T-helper 2 cell treated with Interferon-gamma antibody and Interleukin-4, amounts not matched to agents 100 ng/mL and 5 ng/mL, for 36 hours (primary cell): ENCODE results near the gene SLC43A2. TPM values are rescaled to one million over a fixed set of nuclear protein-coding genes. Genes with fewer than 3 reads are reported as not detected.
"Not testable (repeated sequence)": the region's sequence is repeated elsewhere in the genome, so short reads cannot be mapped to it uniquely, and the experiment has no call there.

Experiments used
- intact Hi-C: fragments of 100-400 bp; cut with micrococcal nuclease; formaldehyde crosslinking; loops from one replicate; pipeline ENCODE4 v1.15.1; 2023
- total RNA-seq: library from RNA; stranded (reverse); gene quantifications from 2 replicates; pipeline ENCODE4 v1.2.3, GENCODE V29; 2022

Gene SLC43A2
- total RNA-seq, 1 donor from 2014 or later: 0.41 TPM

- intact Hi-C loops: no loop called here
Measured at GRCh38 chr17:1553354-1554266, 75.0 kb downstream of the SLC43A2 start.

DNA sequence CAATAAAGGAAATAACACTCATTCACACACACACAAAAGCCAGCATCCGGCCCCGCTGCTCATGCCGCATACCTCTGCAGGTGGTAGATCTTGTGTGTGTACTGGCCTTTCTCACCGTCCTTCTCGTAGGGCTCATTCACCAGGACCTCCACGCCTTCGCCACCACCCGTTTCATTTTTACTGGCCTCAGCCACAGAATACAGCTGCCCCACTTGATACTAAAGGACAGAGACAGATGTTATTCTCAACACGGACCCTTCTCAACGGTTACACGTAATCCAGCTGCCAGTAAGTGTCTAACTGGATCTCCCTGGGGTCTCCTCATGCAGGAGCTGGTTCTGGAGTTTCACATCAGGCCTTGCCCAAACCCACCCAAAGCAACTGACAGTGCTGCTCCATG, 75.7 kb downstream of the SLC43A2 start:
- intact Hi-C loops: no loop called here

DNA sequence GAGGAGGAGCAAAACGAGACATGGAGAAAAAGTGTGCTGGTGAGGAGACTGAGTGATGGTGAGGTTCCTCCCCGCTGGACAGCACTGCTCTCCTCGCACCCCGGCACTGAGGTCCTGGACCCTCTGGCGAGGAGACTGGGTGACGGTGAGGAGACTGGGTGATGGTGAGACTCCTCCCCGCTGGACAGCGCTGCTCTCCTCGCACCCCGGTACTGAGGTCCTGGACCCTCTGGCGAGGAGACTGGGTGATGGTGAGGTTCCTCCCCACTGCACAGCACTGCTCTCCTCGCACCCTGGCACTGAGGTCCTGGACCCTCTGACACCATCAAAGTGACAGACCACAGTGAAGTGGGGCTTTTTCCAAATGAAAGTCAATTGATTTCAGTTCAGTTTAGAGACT, 76.9 kb downstream of the SLC43A2 start:
- intact Hi-C loops: no loop called here

- intact Hi-C loops: no loop called here
Measured at GRCh38 chr17:1548032-1548431, 80.6 kb downstream of the SLC43A2 start.

- intact Hi-C loops: no loop called here
Measured at GRCh38 chr17:1546292-1546922, 82.2 kb downstream of the SLC43A2 start.

GRCh38 chr17:1545618-1546017, 83.0 kb downstream of the SLC43A2 start:
- intact Hi-C loops: no loop called here

- intact Hi-C loops: no loop called here
Measured at GRCh38 chr17:1542316-1542715, 86.3 kb downstream of the SLC43A2 start.

DNA sequence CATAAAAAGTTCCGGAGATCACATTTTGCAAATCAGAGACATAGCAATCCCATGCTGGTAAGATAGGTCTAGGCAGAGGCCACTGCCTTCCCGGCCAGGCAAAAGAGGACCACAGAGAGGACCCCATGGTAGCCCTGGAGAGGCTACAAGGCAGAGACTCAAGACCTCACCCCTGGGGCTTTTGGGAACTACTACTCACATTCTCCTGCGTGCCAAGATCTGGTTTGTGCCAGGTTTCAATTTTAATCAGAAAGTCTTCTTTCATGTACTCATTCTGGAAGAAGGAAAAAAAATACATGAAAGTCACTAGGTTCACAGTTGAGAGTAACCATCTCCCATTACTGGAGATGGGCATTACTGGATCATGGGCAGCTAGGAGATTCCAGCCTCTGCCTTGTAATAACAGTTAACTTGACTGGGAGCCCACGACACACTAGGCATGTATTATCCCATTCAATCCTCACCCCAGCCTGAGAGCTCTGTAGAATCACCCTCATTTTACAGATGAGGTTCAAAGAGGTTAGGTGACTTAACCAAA, 87.2 kb downstream of the SLC43A2 start:
- intact Hi-C loops: no loop called here

- intact Hi-C loops: no loop called here
Measured at GRCh38 chr17:1539811-1540210, 88.8 kb downstream of the SLC43A2 start.

- intact Hi-C loops: no loop called here
Measured at GRCh38 chr17:1535737-1536136, 92.9 kb downstream of the SLC43A2 start.

GRCh38 chr17:1533661-1534325, 94.8 kb downstream of the SLC43A2 start:
- intact Hi-C loops: no loop called here

DNA sequence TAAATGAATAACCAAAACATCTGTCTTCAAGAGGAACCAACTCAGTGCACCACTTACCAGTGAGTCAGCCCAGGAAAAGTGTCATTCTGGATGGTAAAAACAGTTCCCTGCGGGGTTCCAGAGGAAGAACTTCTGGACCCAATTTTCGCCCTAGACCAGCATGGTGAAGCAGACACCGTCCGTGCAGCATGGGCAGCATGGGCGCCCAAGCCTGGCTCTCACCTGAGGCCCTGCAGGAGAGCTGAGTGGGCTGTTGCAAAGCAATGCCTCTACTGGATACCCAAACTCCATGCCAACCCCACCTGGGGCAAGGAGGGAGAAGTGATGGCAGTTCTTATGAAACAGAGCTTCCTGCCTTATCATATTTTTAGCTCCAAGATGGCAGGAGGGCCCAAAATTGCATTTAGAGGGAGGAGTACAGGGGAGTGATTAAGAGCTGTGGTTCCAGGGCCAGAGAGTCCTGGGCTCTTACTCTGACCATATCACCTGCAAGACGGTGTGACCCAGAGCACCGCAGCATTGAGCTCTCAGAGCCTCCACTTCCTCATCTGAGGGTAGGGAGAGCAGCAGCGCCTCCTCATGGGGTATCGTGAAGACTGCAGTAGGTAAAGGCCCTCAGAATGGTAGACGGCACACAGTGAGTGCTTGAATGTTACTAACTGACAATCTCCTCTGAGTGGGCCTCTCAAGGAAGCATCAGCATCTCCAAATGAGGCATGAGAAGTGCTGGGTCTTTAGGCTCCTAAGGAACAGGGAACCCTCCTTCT, 95.6 kb downstream of the SLC43A2 start:
- intact Hi-C loops: no loop called here

DNA sequence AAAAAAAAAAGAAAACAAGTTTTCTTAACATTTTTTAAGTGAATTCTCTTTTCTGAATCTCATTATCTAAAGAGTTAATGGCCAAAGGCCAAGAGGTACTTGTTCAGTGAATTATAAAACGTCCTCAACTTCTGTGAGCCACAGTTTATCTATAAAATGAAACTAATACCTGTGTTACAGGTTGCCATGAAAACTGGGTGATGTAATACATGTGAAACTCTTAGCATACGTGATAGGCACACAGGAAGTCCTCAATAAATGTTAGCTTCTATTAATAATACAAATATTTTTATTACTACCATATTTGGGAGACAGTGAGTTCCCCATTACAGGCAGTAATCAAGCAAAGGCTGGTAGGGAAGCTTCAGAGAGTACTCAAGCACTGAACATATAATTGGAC, 98.8 kb downstream of the SLC43A2 start:
- intact Hi-C loops: no loop called here

DNA sequence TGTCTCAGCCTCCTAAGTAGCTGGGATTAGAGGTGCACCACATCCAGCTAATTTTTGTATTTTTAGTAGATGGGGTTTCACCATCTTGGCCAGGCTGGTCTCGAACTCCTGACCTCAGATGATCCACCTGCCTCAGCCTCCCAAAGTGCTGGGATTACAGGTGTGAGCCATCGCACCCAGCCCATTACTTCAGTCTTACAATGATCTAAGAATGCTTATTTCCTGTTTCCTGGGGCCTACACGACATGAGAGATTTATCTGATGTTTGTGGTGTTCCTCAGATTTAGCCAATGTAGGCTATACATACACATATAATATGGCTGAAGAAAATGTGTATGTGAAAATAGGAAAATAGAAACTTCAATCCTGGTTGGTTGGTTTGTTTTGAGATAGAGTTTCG, 101.8 kb downstream of the SLC43A2 start:
- intact Hi-C loops: not testable (repeated sequence)

DNA sequence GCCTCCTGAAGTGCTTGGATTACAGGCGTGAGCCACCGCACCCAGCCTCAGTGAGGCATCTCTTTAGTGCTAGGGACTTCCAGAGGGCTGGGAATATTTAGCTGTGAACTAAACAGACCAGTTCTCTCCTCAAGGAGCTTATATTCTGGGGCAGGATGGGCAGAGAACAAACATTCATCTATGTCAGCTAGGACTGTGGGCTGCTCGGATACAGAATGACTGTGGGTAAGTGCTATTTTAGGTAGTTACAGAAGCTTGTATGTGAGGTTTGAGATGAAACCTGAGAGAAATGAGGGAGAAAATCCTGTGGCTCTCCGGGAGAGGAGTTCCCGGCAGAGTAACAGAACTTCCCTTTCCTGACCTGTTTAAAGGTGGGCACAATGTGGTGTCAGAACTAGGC, 106.0 kb downstream of the SLC43A2 start:
- intact Hi-C loops: no loop called here

DNA sequence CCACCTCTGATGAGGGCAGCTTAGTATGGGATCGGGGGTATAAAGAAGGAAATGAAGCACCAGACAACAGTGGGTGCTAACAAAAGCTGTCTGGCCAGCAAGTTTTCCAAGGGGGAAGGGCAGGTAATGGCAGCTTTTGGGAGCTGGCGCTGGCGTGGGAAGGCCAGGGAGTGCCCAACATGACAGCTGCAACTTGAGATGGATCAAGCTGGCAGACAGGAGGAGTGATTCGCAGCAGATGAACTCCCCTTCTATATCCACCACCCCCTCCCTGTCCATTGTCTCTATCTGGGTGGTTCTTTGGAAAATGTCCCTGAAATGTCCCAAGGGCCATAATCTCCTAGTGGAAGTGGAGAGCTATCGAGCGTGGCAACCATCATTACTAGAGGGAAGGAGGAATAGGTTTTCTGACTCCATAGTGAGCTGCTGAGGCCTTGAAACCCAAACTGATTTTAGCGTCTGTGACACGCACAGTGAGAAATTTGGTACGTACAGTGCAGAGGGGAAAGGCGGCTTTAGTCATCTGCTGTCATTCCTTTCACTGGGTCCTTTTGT, 107.5 kb downstream of the SLC43A2 start:
- intact Hi-C loops: no loop called here

GRCh38 chr17:1519678-1520077, 109.0 kb downstream of the SLC43A2 start:
- intact Hi-C loops: no loop called here
